IMR-90 (cell line): ENCODE measurements around the gene GABARAPL1. TPM values are rescaled to one million over a fixed set of nuclear protein-coding genes. Genes with fewer than 3 reads are reported as not detected.

ENCODE experiments used
- ATAC-seq: fragments of 200-7000 bp; cut with Tn5 transposase; 2 replicates; pipeline ENCODE4 v1.9.1; 2020; ENCODE audit warnings: low read depth, mild to moderate bottlenecking, moderate library complexity
- BruUV-seq: library from RNA; stranded (reverse); fragments of 400-500 nt; replicated peaks from 2 replicates; lab custom pipeline; 2021; lab: Mats Ljungman, UMichigan
- CTCF ChIA-PET: fragments of 300-600 bp; formaldehyde crosslinking; extraction: SDS; loops from one replicate; lab custom pipeline; 2021; ENCODE audit warnings: antibody characterized with exemption; lab: Yijun Ruan, JAX
- POLR2A ChIA-PET: fragments of 300-600 bp; sonication (Branson Sonifier 250); formaldehyde crosslinking; loops from one replicate; lab custom pipeline; 2022; ENCODE audit warnings: antibody characterized with exemption; ENCODE audit not compliant: unreplicated experiment; lab: Charles Lee
- DNase-seq: peaks from one replicate; pipeline ENCODE4 v3.0.0; 2013
- H2AFZ ChIP-seq: replicated peaks from 2 replicates; pipeline ENCODE3; 2013; ENCODE audit warnings: low read length, mild to moderate bottlenecking; ENCODE audit not compliant: poor library complexity
- H2AK5ac ChIP-seq: 2 replicates; pipeline ENCODE4 v1.6.1; 2013; ENCODE audit warnings: low read depth, low read length, inconsistent platforms
- H2AK9ac ChIP-seq: replicated peaks from 2 replicates; pipeline ENCODE3; 2013; ENCODE audit warnings: mild to moderate bottlenecking, low read depth, low read length, moderate library complexity; ENCODE audit not compliant: poor library complexity
- H2BK120ac ChIP-seq: 2 replicates; pipeline ENCODE4 v1.6.1; 2013; ENCODE audit warnings: low read depth, low read length, inconsistent platforms
- H2BK15ac ChIP-seq: 3 replicates; pipeline ENCODE4 v1.6.1; 2013; ENCODE audit warnings: low read depth, low read length, inconsistent platforms
- H2BK20ac ChIP-seq: 2 replicates; pipeline ENCODE4 v1.6.1; 2013; ENCODE audit warnings: low read depth, mild to moderate bottlenecking, inconsistent platforms, low read length, moderate library complexity
- H2BK5ac ChIP-seq: 2 replicates; pipeline ENCODE4 v1.6.1; 2013; ENCODE audit warnings: mild to moderate bottlenecking, low read depth, low read length, inconsistent platforms; ENCODE audit not compliant: poor library complexity, severe bottlenecking
- H3K14ac ChIP-seq: replicated peaks from 2 replicates; pipeline ENCODE4 v1.6.1; 2013; ENCODE audit warnings: low read depth, low read length, inconsistent platforms
- H3K18ac ChIP-seq: 2 replicates; pipeline ENCODE4 v1.6.1; 2013; ENCODE audit warnings: low read depth, low read length, control low read depth
- H3K23ac ChIP-seq: 2 replicates; pipeline ENCODE4 v1.6.1; 2013; ENCODE audit warnings: low read depth, low read length, inconsistent platforms
- H3K27ac ChIP-seq: 2 replicates; pipeline ENCODE4 v1.5.1; 2013; ENCODE audit warnings: mild to moderate bottlenecking, control low read depth, low read length; ENCODE audit not compliant: insufficient read depth
- H3K27me3 ChIP-seq: 2 replicates; pipeline ENCODE4 v1.6.1; 2013; ENCODE audit warnings: low read length; ENCODE audit not compliant: control insufficient read depth, insufficient read depth
- H3K36me3 ChIP-seq: 2 replicates; pipeline ENCODE4 v1.6.1; 2013; ENCODE audit warnings: low read length, mixed read lengths; ENCODE audit not compliant: control insufficient read depth, insufficient read depth
- H3K4ac ChIP-seq: 2 replicates; pipeline ENCODE4 v1.6.1; 2013; ENCODE audit warnings: low read depth, low read length, inconsistent platforms
- H3K4me1 ChIP-seq: 2 replicates; pipeline ENCODE4 v1.6.1; 2013; ENCODE audit warnings: low read length, mixed read lengths; ENCODE audit not compliant: control insufficient read depth, insufficient read depth
- H3K4me2 ChIP-seq: 2 replicates; pipeline ENCODE4 v1.6.1; 2013; ENCODE audit warnings: low read depth, mild to moderate bottlenecking, control low read depth, low read length, moderate library complexity
- H3K4me3 ChIP-seq: 2 replicates; pipeline ENCODE4 v1.5.1; 2013; ENCODE audit warnings: low read depth, mild to moderate bottlenecking, control low read depth, low read length, moderate library complexity; ENCODE audit not compliant: insufficient read depth
- H3K56ac ChIP-seq: 2 replicates; pipeline ENCODE4 v1.6.1; 2013; ENCODE audit warnings: low read length, inconsistent platforms; ENCODE audit not compliant: insufficient read depth; ENCODE audit errors: extremely low read depth
- H3K79me1 ChIP-seq, 2 experiments: 2 replicates each; pipeline ENCODE4 v1.6.1; 2013; ENCODE audit warnings: low read length in 2 of 2, inconsistent platforms in 1 of 2, low read depth in 1 of 2
- H3K9ac ChIP-seq: 2 replicates; pipeline ENCODE4 v1.6.1; 2013; ENCODE audit warnings: low read depth, low read length, control low read depth
- H3K9me1 ChIP-seq: 2 replicates; pipeline ENCODE4 v1.6.1; 2013; ENCODE audit warnings: low read length, inconsistent platforms; ENCODE audit not compliant: insufficient read depth
- H3K9me3 ChIP-seq: 2 replicates; pipeline ENCODE4 v1.6.1; 2013; ENCODE audit warnings: low read length; ENCODE audit not compliant: control insufficient read depth, insufficient read depth
- H4K20me1 ChIP-seq: 2 replicates; pipeline ENCODE4 v1.6.1; 2013; ENCODE audit warnings: low read length, inconsistent platforms; ENCODE audit not compliant: insufficient read depth
- H4K5ac ChIP-seq: 2 replicates; pipeline ENCODE4 v1.6.1; 2013; ENCODE audit warnings: mild to moderate bottlenecking, low read depth, low read length, control low read depth
- H4K8ac ChIP-seq, 2 experiments: 2 replicates each; pipeline ENCODE4 v1.6.1; 2013; ENCODE audit warnings: low read depth in 2 of 2, low read length in 2 of 2, control low read depth in 1 of 2, inconsistent platforms in 1 of 2
- H4K91ac ChIP-seq: 2 replicates; pipeline ENCODE4 v1.6.1; 2013; ENCODE audit warnings: low read depth, low read length, inconsistent platforms; ENCODE audit not compliant: insufficient read depth
- RAD21 ChIP-seq: IDR thresholded peaks from 2 replicates; pipeline ENCODE4 v1.6.1; 2012; ENCODE audit warnings: low read length, improper control_type of control experiment
- WGBS, 2 experiments: methylation state at CpG; one replicate each; pipeline versions ENCODE4 v1.1.5 to v1.1.7; 2013; ENCODE audit warnings: missing lambda C conversion rate in 2 of 2; ENCODE audit not compliant: insufficient read length in 1 of 2; ENCODE audit errors: extremely low coverage in 2 of 2; 5-methylcytosine and 5-hydroxymethylcytosine counted together
- dilution Hi-C: fragments of 300-500 bp; cut with HindIII; formaldehyde crosslinking; loops from one replicate; pipeline ENCODE4 v1.14.3; 2018; ENCODE audit warnings: low sequenced_read_pairs; ENCODE audit not compliant: unreplicated experiment
- in situ Hi-C: fragments of 300-500 bp; cut with MboI; formaldehyde crosslinking; loops from 3 replicates; pipeline ENCODE4 v1.14.3; 2019; ENCODE audit warnings: low sequenced_read_pairs, inconsistent platforms, mixed read lengths
- intact Hi-C: fragments of 100-400 bp; cut with micrococcal nuclease; formaldehyde crosslinking; loops from 2 replicates; pipeline ENCODE4 v1.10.0; 2022
- polyA plus RNA-seq, 3 experiments: library from polyadenylated mRNA; depleted of rRNA; stranded (reverse); fragments of >200 nt; gene quantifications; 2 replicates each; pipeline ENCODE4 v1.2.3, GENCODE V29; 2012; ENCODE audit warnings: low replicate concordance in 1 of 3
- total RNA-seq: library from RNA; depleted of rRNA; stranded (reverse); fragments of >200 nt; gene quantifications from 2 replicates; pipeline ENCODE4 v1.2.3, GENCODE V29; 2012

GABARAPL1 gene
- total and polyA plus RNA-seq, 2 of the 4 experiments (the other 2 are of a cell fraction): 51.6 to 93.6 TPM

DNA sequence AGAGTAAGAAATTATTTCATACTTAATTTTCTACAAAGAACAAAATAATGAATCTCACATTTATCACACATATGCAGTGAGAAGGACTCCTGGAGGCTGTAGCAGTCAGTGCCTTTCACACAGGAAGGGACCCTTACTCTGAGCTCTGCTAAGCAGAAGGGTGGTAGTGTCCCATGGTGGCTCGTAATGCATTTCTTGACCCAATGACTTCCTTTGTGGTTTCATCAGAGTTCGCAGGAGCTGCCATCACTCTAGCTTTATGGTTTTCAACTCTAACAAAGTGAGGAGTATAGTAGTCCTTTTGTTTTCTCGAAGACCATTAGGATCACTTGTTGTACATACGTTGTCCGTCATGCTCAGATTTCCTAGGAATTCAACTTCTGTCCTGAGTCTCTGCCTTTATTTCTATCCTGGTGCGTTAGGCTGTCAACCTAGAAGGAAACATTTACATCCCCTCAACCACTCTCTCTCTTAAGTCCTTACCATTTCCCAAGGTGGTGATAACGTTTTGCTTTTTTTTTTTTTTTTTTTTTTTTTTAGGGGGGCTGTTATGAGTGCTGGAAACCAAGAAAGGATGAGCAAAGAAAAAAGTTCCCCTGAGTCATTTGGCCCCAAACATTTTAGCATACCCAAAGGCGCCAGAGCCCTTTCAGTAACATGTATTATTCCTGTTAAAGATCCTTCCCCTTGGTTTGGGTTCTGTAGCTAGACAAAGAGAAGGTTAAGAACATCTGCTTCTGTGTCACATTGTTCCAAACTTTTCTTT, 37.2 kb downstream of the GABARAPL1 start:
- Histone ChIP-seq H4K91ac (no peak overlapping the region), H3K4me2 (no peak overlapping the region), H4K20me1 (no peaks in the 10 kb centered on the region), H3K18ac (no peak overlapping the region), H2BK5ac (no peak overlapping the region), H3K79me1 (no peaks in the 10 kb centered on the region), H3K4me1 (no peaks in the 10 kb centered on the region), H4K5ac (no peak overlapping the region), H4K8ac (no peak overlapping the region), H2AK9ac (no peak overlapping the region), H2BK20ac (no peak overlapping the region), H3K4me3 (no peak overlapping the region), H3K9me1 (no peaks in the 10 kb centered on the region), H2BK120ac (no peak overlapping the region), H3K23ac (no peak overlapping the region), H3K27me3 (no peaks in the 10 kb centered on the region), H3K4ac (no peak overlapping the region), H3K36me3 (no peaks in the 10 kb centered on the region), H3K9me3 (no peaks in the 10 kb centered on the region), H3K9ac (no peak overlapping the region), H2AK5ac (no peak overlapping the region), H3K56ac (no peak overlapping the region), H3K27ac (no peak overlapping the region), H2BK15ac (no peak overlapping the region), H2AFZ (no peak overlapping the region), H3K14ac (no peak overlapping the region)
- intact Hi-C loops (loop anchor here (5.0 kb wide), 1 partner anchor 37 kb away; no protein-coding TSS in a partner anchor), in situ Hi-C loops (no loop called here), dilution Hi-C loops (no loop called here)
- ChIA-PET CTCF (no interaction called here), POLR2A (no interaction called here)
- ATAC-seq (no peak), DNase-seq (no peak)
- 60% methylated on average over 3 of the region's 8 CpGs; no CpG with 5 or more reads in 1 of the 2 experiments for WGBS, 2 experiments
- TF ChIP-seq RAD21: no peak
- no TSS peak for BruUV-seq
